Measurements from ENCODE around the gene RBMS3. TPM values are rescaled to one million over a fixed set of nuclear protein-coding genes. Genes with fewer than 3 reads are reported as not detected.

Gene RBMS3
- total and polyA plus RNA-seq, 3 donors from 2014 or later, result 5.6 to 36.2 (median 19.7) TPM

- no peak overlapping the region for H3K27ac ChIP-seq
- no peaks in the 10 kb centered on the region for H3K4me1 ChIP-seq
- no peaks in the 10 kb centered on the region for H3K36me3 ChIP-seq (ENCODE audit: low read depth, missing control alignments)
- TF ChIP-seq POLR2A (IDR thresholded peaks at IDR 0.05), result no peak
- TF ChIP-seq CTCF (IDR thresholded peaks at IDR 0.05), result no peak
- no peaks in the 10 kb centered on the region for H3K27me3 ChIP-seq
- H3K4me3 ChIP-seq, result no peak overlapping the region
- no peak for DNase-seq
- H3K9me3 ChIP-seq, result no peaks in the 10 kb centered on the region
- intact Hi-C loops (cut with DNase I; ENCODE audit: low total_unique reads), result no loop called here
- 79 to 80% methylated on average over 4 of the region's 4 CpGs for WGBS, 2 donors
Observed at GRCh38 chr3:29536016-29536758, 255.3 kb downstream of the RBMS3 start.

- Histone ChIP-seq H3K36me3 (ENCODE audit: low read depth, missing control alignments) (no peaks in the 10 kb centered on the region), H3K9me3 (no peaks in the 10 kb centered on the region), H3K27ac (no peak overlapping the region), H3K4me1 (no peaks in the 10 kb centered on the region), H3K4me3 (no peak overlapping the region), H3K27me3 (no peaks in the 10 kb centered on the region)
- intact Hi-C loops (cut with DNase I; ENCODE audit: low total_unique reads), result no loop called here
- TF ChIP-seq CTCF (IDR thresholded peaks at IDR 0.05) (no peak), POLR2A (IDR thresholded peaks at IDR 0.05) (no peak)
- WGBS, 2 donors, result 43 to 45% methylated on average over 5 of the region's 5 CpGs
- DNase-seq, result no peak
Observed at GRCh38 chr3:29537889-29538609, 257.2 kb downstream of the RBMS3 start.

GRCh38 chr3:29538610-29538958, 257.7 kb downstream of the RBMS3 start:
- 51 to 60% methylated on average over 2 of the region's 2 CpGs for WGBS, 2 donors
- Histone ChIP-seq H3K27me3 (no peaks in the 10 kb centered on the region), H3K4me1 (no peaks in the 10 kb centered on the region), H3K27ac (no peak overlapping the region), H3K36me3 (ENCODE audit: low read depth, missing control alignments) (no peaks in the 10 kb centered on the region), H3K9me3 (no peaks in the 10 kb centered on the region), H3K4me3 (no peak overlapping the region)
- TF ChIP-seq POLR2A (IDR thresholded peaks at IDR 0.05) (no peak), CTCF (IDR thresholded peaks at IDR 0.05) (no peak)
- DNase-seq, result no peak
- intact Hi-C loops (cut with DNase I; ENCODE audit: low total_unique reads), result no loop called here

GRCh38 chr3:29540544-29540943, 259.7 kb downstream of the RBMS3 start:
- no peak for TF ChIP-seq CTCF (IDR thresholded peaks at IDR 0.05)
- no peak for TF ChIP-seq POLR2A (IDR thresholded peaks at IDR 0.05)
- H3K36me3 ChIP-seq (ENCODE audit: low read depth, missing control alignments), result no peaks in the 10 kb centered on the region
- intact Hi-C loops (cut with DNase I; ENCODE audit: low total_unique reads), result no loop called here
- H3K27me3 ChIP-seq, result no peaks in the 10 kb centered on the region
- no peaks in the 10 kb centered on the region for H3K4me1 ChIP-seq
- no peaks in the 10 kb centered on the region for H3K9me3 ChIP-seq
- DNase-seq, result no peak
- WGBS, 2 donors, result 89 to 93% methylated on average over 5 of the region's 5 CpGs
- no peak overlapping the region for H3K4me3 ChIP-seq
- no peak overlapping the region for H3K27ac ChIP-seq
